ENCODE measurements around the gene USP34. TPM values are rescaled to one million over a fixed set of nuclear protein-coding genes. Genes with fewer than 3 reads are reported as not detected.

Gene USP34
- total RNA-seq, 4 donors from 2014 or later, result 124 to 147 (median 135) TPM

- ATAC-seq (ENCODE audit: low FRiP score) (no peak), DNase-seq (ENCODE audit: low spot score) (no peak)
- no peak for TF ChIP-seq CTCF (IDR thresholded peaks at IDR 0.05)
Observed at GRCh38 chr2:61421611-61422010, 49.3 kb downstream of the USP34 start.

- no peak for ATAC-seq (ENCODE audit: low FRiP score)
Observed at GRCh38 chr2:61420991-61421544, 49.8 kb downstream of the USP34 start.

GRCh38 chr2:61419570-61419969 lies 51.3 kb downstream of the USP34 start:
- no peak for TF ChIP-seq CTCF (IDR thresholded peaks at IDR 0.05)

More at GRCh38 chr2:61420991-61421544, 49.8 kb downstream of the USP34 start:
- TF ChIP-seq CTCF (IDR thresholded peaks at IDR 0.05), result no peak
- no peak for DNase-seq (ENCODE audit: low spot score)

GRCh38 chr2:61419129-61419528 lies 51.8 kb downstream of the USP34 start:
- TF ChIP-seq CTCF (IDR thresholded peaks at IDR 0.05), result no peak
- ATAC-seq (ENCODE audit: low FRiP score) (no peak), DNase-seq (ENCODE audit: low spot score) (no peak)

More at GRCh38 chr2:61419570-61419969, 51.3 kb downstream of the USP34 start:
- no peak for DNase-seq (ENCODE audit: low spot score)
- ATAC-seq (ENCODE audit: low FRiP score), result peak; percentile 48

- DNase-seq (ENCODE audit: low spot score) (no peak), ATAC-seq (ENCODE audit: low FRiP score) (no peak)
- TF ChIP-seq CTCF (IDR thresholded peaks at IDR 0.05), result no peak
Observed at GRCh38 chr2:61416871-61417645, 53.8 kb downstream of the USP34 start.

- DNase-seq (ENCODE audit: low spot score) (no peak), ATAC-seq (ENCODE audit: low FRiP score) (no peak)
- no peak for TF ChIP-seq CTCF (IDR thresholded peaks at IDR 0.05)
Observed at GRCh38 chr2:61415265-61415664, 55.6 kb downstream of the USP34 start.

- ATAC-seq (ENCODE audit: low FRiP score), result no peak
- TF ChIP-seq CTCF (IDR thresholded peaks at IDR 0.05), result no peak
Observed at GRCh38 chr2:61414674-61415073, 56.2 kb downstream of the USP34 start.

More at GRCh38 chr2:61414674-61415073, 56.2 kb downstream of the USP34 start:
- DNase-seq (ENCODE audit: low spot score), result no peak
